HG02759 (cell line): ENCODE data around the gene PACS1.
"Not testable (repeated sequence)": the region's sequence is repeated elsewhere in the genome, so short reads cannot be mapped to it uniquely, and the experiment has no call there.

ENCODE experiments used
- ATAC-seq: cut with Tn5 transposase; IDR thresholded peaks from one replicate; pipeline ENCODE4 v1.9.1; 2021; ENCODE audit warnings: mild to moderate bottlenecking, moderate library complexity; ENCODE audit not compliant: unreplicated experiment

PACS1 gene

DNA sequence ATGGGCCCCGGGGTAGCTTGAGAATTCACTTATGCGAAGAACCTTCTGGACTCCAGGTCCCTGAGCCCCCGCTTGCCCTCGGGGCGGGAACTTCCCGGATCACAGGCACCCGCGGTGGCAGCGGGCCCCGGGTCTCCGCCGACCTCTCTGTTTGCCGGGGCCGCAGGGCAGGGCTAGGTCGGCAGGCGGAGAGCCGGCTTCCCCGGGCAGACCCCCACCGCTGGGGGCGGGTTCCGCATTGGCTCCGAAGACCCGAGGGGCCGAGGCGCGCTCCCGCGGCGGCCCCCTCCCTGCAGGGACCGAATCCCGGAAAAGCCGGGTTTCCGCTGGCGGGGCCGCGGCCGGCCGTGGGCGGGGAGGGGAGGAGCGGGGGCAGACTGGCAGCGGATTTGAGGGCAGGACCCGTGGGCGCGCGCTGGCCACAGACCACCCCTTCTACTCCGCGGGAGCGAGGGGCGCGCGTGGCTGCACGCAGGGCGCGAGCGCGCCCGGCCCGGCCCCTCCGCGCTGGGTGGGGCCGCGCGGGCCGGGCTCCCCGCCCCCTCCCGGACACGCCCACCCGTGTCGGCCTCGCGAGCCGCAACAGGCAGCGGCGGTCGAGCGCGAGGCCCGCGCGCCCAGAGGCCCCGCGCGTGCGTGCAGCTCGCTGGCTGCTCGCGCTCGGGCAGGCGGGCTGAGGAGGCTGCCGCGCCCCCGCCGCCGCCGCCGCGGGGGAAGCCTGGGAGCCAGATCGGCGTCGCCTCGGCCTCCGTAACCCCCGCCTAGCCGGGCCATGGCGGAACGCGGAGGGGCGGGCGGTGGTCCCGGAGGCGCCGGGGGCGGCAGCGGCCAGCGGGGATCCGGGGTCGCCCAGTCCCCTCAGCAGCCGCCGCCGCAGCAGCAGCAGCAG, at the start of gene PACS1:
TSS of gene PACS1 (plus strand) at position 558 of the 889 bp plus-strand sequence. CDS start at position 773, 215 bp downstream.
- peak; percentile 74 for ATAC-seq

DNA sequence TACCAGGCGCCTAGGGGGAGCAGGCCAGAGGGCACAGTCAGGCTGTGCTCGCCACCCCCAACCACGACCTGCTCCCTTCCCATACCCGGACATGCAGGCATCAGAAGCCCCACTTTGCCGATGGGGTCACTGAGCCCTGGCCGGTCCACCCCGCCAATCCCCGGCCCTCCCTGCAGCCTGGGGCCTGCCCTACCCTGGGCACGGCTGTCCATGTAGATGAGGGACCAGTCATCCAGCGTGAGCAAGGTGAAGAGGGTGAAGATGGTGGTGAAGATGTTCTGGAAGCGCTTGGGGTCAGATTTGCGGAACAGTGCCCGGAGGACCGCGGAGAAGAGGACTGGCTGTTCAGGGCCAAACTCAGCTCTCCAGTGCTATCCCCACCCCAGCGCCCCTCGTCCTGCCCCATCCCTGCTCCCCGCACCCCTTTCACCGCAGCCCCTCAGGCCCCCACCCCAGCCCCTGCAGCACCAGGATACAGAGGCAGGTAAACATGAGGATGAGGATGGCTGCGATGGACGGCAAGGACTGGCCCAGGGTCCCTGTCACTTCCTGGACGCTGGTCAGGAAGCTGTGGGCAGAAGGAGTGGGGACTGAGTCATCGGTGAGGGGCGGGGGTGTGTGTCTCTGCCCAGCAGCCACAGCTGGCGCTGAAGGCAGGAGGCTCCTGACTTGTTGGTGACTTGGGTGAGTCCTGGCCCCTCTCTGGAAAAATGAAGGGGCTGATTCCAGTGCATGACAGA, 49.3 kb upstream of the PACS1 start:
- ATAC-seq: no peak

DNA sequence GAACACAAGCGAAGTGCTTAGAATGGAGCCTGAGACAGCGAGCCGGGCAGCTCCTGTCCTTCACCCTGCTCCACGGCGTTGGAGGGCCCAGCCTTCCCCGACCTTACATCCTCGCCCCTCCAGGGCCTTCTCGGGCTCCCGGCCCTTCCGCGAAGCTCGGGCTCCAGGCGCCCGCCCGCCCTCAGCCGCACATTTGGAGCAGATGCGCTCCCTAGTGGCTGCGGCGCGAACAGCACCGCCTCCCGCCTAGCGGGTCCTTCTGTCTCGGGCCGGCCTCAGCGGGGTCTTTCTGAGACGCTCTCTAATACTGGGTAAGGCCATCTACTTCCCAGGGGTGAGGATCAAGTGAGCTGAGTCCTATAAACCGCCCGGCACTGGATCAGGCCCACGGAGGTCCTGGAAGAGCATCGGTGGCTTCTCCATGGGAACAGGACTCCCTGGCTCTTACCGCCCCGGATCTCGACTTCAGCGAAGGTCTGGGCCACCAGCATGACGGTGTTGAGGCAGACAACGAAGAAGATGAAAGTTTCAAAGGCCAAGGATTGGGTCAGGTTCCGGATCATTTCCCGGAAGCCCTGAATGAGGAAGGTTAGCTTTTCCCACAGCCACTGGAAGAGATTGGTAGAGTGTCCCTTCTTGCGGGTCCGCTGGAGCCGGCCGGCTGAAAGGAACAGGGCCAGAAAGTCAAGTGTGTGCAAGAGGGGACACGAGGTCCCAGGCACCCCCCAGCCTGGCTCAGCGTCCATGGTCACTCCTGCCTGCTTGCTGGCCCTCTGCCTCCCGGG, 47.5 kb upstream of the PACS1 start:
- ATAC-seq: no peak

DNA sequence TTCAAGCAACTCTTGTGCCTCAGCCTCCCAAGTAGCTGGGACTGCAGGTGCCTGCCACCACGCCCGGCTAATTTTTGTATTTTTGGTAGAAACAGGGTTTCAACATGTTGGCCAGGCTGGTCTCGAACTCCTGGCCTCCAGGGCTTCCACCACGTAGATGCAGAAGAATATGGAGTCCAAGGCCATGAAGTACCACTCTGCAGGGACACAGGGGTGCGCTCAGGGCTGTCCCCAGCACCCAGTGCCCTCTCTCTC, 47.0 kb upstream of the PACS1 start:
- not testable (repeated sequence) for ATAC-seq

DNA sequence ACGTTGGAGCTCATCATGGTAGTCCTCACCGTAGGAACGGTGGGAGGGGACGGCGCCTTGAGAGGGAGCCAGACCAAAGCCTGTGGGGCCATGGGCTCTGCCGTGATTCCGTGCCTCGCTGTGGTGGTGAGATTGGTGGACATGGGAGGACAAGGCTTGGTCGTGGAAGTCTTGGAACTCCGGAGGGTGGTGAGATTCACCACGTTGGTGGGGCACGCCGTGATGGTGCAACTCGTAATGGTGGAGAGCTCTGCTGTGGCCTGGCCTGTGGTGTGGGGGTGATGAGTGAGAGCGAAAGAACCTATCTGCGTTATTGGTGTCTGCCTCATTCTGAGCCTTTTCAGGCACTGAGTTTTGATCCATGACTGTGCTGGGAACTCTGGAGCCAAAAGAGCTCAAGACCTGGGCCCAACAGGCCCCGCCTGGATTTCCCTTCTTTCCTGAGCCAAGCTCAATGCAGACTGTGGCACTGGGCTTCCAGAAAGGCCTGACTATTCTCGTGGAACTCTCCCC, 44.0 kb upstream of the PACS1 start, which contains the start of gene CATSPER1:
TSS of gene CATSPER1 (minus strand) at position 463 of the 513 bp plus-strand sequence. CDS start at position 363, 100 bp downstream.
- ATAC-seq: no peak

DNA sequence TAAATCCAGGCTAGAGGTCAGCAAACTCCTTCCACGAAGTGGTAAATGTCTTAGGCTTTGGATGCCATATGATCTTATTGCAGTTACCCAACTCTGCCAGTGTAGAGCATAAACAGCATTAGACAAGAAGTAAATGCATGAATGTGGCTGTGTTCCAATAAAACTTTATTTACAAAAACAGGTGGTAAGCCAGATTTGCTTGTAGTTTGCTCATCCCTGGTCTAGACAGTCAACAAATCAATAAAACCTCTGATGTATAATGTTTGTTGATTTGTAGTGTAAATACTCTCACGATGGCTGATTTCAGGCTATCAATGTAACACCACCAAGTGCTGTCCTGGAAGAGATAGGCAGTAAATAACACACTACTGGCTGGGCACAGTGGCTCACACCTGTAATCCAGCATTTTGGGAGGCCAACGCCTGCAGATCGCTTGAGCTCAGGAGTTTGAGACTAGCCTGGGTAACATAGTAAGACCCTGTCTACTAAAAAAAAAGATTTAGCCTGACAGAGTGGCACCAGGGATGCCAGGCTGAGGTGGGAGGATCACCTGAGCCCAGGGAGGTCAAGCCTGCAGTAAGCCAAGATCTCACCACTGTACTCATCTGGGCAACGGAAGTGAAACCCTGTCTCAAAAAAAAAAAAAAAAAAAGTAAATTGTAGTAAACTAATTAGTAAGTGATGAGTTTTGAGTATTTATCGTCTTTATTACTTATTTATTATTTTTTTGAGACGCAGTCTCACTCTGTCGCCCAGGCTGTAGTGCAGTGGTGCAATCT, 36.9 kb upstream of the PACS1 start:
- ATAC-seq: no peak

DNA sequence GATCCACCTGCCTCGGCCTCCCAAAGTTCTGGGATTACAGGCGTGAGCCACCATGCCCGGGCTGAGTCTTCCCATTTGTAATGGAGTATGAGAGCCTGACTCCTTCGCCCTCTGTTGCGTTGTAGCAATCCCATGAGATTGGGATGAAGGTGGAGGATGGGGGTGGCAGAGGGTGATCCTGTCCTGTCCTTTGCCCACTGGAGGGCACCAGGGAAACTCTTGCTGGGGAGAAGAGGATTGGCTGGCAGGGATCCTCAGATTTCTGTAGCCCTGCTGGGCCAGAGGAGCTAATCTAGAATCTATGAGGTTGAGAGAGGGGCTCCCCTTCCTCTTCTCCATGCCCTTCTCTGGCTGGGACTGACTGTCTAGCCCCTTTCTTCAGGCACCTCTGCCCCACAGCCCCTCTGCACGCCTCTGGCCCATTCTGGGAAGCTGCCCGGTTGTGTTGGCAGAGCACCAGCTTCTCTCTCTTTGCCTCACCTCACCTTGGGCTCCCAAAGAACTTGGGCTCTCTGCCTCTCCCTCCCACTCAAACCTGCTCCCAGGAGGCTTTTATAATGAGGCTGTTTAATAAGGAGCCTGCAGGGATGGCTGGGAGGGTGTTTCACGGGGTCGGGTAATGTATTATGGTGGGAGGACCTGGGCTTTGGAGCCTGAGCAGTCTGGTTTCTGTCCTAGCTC, 34.3 kb upstream of the PACS1 start:
- ATAC-seq: no peak

DNA sequence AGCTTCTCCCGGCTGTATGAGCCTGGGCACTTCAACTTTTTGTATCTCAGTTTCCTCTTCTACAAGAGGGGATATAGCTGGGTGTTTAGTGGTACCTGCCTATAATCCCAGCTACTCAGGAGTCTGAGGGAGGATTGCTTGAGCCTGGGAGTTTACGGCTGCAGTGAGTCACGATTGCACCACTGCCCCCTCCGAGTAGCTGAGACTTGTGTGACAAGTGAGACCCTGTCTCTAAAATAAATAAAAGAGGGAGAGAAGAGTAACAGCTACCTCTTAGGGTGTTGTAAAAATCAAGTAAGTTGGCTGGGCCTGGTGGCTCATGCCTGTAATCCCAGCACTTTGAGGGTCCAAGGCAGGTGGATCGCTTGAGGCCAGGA, 33.8 kb upstream of the PACS1 start:
- ATAC-seq: no peak

DNA sequence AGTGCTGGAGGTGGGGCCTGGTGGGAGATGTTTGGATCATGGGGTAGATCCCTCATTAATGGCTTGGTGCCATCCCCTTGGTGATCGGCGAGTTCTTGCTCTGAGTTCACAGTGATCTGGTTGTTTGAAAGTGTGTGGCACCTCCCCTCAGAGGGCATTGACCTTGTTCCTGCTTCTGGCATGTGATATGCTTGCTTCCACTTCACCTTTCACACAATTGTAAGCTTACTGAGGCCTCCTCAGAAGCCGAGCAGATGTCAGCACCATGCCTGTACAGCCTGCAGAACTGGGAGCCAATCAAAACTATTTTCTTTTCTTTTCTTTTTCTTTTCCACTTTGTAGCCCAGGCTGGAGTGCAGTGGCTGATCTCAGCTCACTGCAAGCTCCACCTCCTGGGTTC, 32.7 kb upstream of the PACS1 start:
- ATAC-seq: no peak

DNA sequence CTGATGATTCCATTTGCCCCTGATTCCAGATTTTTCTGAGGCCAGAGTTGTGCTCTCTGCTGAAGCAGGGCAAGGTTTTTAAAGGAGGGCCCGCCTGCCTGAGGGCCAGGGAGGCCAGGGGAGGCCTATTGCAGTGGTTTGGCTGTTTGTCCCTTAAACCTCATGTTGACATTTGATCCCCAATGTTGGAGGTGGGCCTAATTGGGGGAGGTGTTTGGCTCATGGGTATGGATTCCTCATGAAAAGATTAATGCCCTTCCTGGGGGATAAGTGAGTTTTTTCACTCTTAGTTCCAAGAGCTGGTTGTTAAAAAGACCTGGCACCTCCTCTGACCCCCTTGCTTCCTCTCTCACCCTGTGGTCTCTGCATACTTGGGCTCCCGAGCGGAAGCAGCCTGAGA, 30.3 kb upstream of the PACS1 start:
- ATAC-seq: no peak

DNA sequence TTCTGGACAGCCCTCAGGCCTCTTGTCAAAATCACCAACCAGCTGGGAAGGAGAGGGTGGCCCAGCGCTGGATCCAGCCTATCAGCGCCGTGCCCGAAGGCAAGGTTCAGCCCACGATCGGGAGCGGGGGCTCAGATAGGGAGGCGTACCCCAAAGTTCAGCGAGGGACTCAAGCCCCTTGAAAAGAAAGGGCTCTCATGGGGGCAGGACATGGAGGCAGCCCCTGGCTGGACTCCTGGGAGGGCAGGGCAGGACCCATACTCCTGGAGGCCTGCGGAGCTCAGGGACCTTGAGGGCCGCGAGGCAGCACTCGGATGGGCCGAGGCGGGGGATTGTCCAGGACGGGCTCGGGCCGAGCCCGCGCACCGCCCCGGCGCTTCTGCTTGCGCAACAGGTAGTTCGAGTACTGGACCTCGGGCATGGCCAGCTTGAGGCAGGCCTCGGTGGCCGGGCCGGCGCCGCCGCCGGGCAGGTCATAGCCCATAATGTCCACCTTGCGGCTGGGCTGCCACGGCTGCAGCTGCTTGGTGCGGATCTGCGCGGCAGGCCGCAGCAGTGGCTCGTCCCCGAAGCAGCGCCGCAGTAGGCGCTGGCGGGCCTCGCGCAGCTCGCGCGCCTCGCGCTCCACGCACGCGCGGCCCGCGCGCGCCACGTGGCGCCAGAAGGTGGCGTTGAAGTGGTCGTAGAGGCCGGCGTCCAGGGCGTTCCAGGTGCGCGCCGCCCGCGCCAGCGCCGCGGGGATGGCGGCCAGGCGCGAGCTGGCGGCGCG, 27.7 kb upstream of the PACS1 start:
- no peak for ATAC-seq

DNA sequence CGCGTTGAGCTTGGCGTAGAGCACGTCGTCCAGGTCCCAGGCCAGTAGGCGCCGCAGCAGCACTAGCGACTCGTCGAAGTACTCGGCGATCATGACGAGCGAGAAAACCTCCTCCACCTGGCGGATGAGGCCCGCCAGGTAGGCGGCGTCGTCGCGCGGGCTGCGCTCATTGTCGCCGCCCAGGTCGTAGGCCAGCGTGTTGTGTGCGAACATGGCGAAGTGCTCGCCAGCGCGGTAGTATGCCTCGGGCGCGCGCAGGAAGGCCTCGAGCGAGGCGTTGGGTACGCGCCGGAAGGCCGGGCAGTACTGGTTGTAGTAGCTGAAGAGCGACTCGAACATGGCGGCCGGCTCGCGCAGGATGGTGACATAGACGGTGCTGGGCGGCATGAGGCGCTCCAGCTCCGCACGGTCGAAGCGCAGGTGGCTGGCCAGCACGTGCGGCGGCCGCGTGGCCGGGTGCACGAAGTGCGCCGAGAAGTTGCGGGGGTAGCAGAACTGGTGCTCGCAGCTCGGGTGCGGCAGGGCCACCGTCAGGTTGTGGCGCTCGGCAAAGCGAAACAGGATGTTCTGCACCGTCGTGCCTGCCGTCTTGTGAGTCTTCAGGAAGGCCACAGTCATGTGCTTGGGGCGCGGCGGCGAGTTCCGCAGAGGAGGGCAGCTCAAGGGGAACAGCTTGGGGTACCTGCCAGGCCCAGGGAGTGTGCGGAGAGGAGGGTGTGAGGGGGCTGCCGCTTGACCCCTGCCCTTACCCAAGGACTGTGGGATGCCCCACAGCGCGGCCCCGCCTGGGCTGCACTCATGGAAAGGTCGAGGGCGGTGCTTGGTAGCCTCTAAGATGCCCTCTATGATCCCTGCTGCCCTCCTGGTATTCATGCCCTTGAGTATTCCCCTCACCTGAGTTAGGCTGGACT, 26.8 kb upstream of the PACS1 start:
- ATAC-seq: no peak

DNA sequence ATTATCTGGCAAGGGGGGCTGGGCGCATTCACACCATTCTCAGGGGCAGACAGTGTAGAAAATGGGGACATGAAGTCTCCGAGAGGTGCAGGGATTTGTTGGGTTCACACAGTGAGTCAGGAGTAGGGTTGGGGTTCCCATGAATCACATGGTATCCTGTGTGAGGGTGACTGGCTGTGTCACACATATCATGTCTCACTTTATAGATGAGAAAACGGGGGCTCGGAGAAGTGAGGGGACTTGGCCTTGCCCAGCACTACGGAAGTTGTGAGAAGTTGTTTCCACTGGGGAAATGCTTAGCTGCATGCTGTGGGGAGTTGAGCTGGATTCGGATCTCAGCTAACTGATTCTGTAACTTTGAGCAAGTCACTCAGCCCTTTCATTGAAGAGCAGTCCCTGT, 25.3 kb upstream of the PACS1 start:
- ATAC-seq: no peak

DNA sequence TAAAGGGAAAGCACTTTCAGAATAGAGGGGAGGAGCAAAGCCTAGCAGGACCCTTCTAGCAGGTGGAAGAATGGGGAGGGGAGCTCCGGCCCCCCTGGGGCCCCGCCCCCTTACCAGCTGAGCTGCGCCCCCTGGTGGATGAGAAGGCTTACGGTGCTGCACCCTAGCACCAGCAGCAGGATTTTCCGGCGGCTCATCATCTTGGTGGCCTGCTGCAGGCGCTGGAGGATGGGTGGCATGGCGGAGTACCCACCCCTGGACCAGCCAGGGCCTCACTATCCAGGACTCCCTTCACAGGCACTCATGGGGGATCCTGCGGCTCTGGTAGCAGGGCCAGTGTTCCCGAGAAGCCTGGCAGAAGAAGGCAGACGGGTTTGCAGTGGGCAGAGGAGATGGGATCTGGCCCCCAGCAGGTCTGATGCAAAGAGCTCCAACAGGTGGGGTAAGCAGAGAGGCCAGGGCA, 24.9 kb upstream of the PACS1 start:
- peak; percentile 73 for ATAC-seq

DNA sequence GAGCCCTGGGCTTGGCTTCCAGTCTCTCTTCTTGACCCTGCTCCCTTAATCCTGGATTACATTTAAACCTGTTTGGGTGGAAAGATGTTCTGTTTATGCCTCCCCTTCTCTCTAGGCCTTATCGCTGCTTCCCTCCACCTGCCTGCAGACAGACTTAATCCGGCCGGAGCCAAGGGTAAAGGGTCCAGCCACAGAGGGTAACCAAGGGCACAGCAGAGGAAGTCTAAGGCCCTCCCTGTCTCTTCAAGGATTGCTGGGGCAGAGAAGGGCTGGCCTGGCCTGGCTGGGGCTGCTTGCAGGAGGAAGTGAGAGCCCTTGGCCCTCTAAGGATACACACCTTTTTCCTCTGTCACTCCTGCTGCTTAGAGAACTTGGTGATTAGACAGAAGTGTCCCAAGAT, 23.2 kb upstream of the PACS1 start:
- ATAC-seq: no peak

DNA sequence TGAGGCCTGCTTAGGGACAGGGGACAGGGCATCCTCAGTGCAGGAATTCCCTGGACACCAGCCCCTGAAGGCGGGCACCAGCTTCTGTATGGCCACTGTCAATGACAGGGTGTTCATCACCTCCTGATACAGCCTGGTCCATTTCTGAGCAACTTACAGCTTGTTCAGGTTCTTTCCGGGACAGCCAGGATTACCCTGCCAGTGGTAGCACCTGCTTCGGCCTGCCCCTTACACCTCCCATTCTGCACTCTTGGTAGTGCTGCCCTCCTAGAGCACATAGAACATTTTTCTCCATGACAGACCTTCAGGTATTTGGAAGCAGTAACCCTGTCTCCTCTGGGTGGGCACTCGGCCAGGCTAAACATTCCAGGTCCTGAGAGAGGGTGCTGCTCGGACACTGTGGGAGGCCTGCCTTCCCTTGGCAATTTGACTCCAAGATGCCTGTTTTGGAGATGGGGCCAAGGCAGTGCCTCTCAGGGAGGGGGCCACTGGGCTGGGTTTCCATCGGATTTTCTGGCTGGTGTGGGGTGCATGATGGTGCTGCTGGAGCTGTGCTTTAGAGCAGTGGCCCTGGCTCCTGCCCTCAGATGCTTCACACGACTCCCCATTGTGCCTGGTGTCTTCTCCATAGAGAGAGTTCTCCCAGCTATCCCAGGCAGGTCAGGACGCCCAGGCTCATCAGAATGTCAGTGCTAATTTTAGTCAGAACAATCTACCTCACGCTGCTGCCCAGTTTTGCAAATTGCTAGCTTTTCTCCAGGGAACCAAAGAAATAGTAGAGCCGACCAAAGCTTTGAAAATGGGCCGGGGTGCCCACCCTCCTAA, 22.3 kb upstream of the PACS1 start:
- no peak for ATAC-seq
